ENCODE measurements around the gene SH3TC2.

Gene SH3TC2

GRCh38 chr5:148996270-148996669 lies 66.6 kb downstream of the SH3TC2 start:
- no peak for DNase-seq

- DNase-seq = no peak
These were observed 67.1 kb downstream of the SH3TC2 start for GRCh38 chr5:148995791-148996190.

GRCh38 chr5:148993283-148993936 lies 69.5 kb downstream of the SH3TC2 start:
- DNase-seq = no peak

- no peak for DNase-seq
These were observed 70.6 kb downstream of the SH3TC2 start for GRCh38 chr5:148992265-148992664.

- no peak for DNase-seq
These were observed 71.3 kb downstream of the SH3TC2 start for GRCh38 chr5:148991566-148991965.

- DNase-seq = no peak
These were observed 72.0 kb downstream of the SH3TC2 start for GRCh38 chr5:148990817-148991216.

GRCh38 chr5:148989567-148989966 lies 73.3 kb downstream of the SH3TC2 start:
- DNase-seq = no peak

- no peak for DNase-seq
These were observed 74.5 kb downstream of the SH3TC2 start for GRCh38 chr5:148988328-148988727.

- DNase-seq = no peak
These were observed 76.2 kb downstream of the SH3TC2 start for GRCh38 chr5:148986636-148987035.

GRCh38 chr5:148984345-148984744 lies 78.5 kb downstream of the SH3TC2 start:
- no peak for DNase-seq

- no peak for DNase-seq
These were observed 81.5 kb downstream of the SH3TC2 start for GRCh38 chr5:148981353-148981752.

GRCh38 chr5:148980731-148981130 lies 82.1 kb downstream of the SH3TC2 start:
- no peak for DNase-seq

GRCh38 chr5:148979083-148979723 lies 83.7 kb downstream of the SH3TC2 start:
- DNase-seq = no peak

- DNase-seq = no peak
These were observed 84.3 kb downstream of the SH3TC2 start for GRCh38 chr5:148978370-148979082.

GRCh38 chr5:148976569-148977381 lies 86.1 kb downstream of the SH3TC2 start:
- DNase-seq = no peak

- DNase-seq = no peak
These were observed 88.1 kb downstream of the SH3TC2 start for GRCh38 chr5:148974642-148975327.

GRCh38 chr5:148973455-148973854 lies 89.4 kb downstream of the SH3TC2 start:
- no peak for DNase-seq

- DNase-seq = no peak
These were observed 89.9 kb downstream of the SH3TC2 start for GRCh38 chr5:148972974-148973374.

GRCh38 chr5:148972396-148972795 lies 90.5 kb downstream of the SH3TC2 start:
- DNase-seq = no peak

GRCh38 chr5:148970876-148971275 lies 92.0 kb downstream of the SH3TC2 start:
- no peak for DNase-seq

- no peak for DNase-seq
These were observed 92.6 kb downstream of the SH3TC2 start for GRCh38 chr5:148970228-148970627.

GRCh38 chr5:148969291-148969690 lies 93.6 kb downstream of the SH3TC2 start:
- DNase-seq = no peak

- no peak for DNase-seq
These were observed 94.6 kb downstream of the SH3TC2 start for GRCh38 chr5:148968311-148968710.
